K562 (cell line): ENCODE measurements around the gene CSMD2. TPM values are rescaled to one million over a fixed set of nuclear protein-coding genes. Genes with fewer than 3 reads are reported as not detected.

Experiments used
- AFF1 ChIP-seq, 2 experiments: fragments of 450-650 bp; IDR thresholded peaks; 2 replicates each; pipeline ENCODE4 v1.6.1; 2018; ENCODE audit warnings: mild to moderate bottlenecking in 2 of 2, low read depth in 1 of 2; ENCODE audit not compliant: partially characterized antibody in 2 of 2
- DEAF1 ChIP-seq: fragments of 450-650 bp; formaldehyde crosslinking; IDR thresholded peaks from 2 replicates; pipeline ENCODE4 v1.4.0; 2020; ENCODE audit warnings: mild to moderate bottlenecking, moderate library complexity
- EHMT2 ChIP-seq: fragments of 450-650 bp; IDR thresholded peaks from 2 replicates; pipeline ENCODE4 v1.6.1; 2018; ENCODE audit warnings: antibody characterized with exemption
- HMGN3 ChIP-seq: IDR thresholded peaks from 2 replicates; pipeline ENCODE4 v1.6.1; 2011; ENCODE audit warnings: borderline replicate concordance, low read depth, mild to moderate bottlenecking, mixed read lengths, low read length; ENCODE audit not compliant: insufficient read length; ENCODE audit errors: extremely low read depth
- IRF9 ChIP-seq: fragments of 450-650 bp; IDR thresholded peaks from 2 replicates; pipeline ENCODE4 v1.6.1; 2016; ENCODE audit warnings: missing biosample characterization, missing genetic modification characterization
- MTA2 ChIP-seq: fragments of 450-650 bp; IDR thresholded peaks from 2 replicates; pipeline ENCODE4 v1.6.1; 2016; ENCODE audit warnings: low read depth
- PRDM10 ChIP-seq: fragments of 450-650 bp; IDR thresholded peaks from 2 replicates; pipeline ENCODE4 v1.6.1; 2018; ENCODE audit not compliant: partially characterized antibody
- RBM22 ChIP-seq: fragments of 200-400 bp; formaldehyde crosslinking; IDR thresholded peaks from 2 replicates; pipeline ENCODE4 v1.6.1; 2018; ENCODE audit warnings: low read length, low read depth; ENCODE audit not compliant: poor library complexity, severe bottlenecking
- SP2 ChIP-seq: IDR thresholded peaks from 2 replicates; pipeline ENCODE4 v1.6.1; 2011; ENCODE audit warnings: mild to moderate bottlenecking, low read depth, low read length, moderate library complexity; ENCODE audit not compliant: poor library complexity, severe bottlenecking; ENCODE audit errors: extremely low read depth
- UBTF ChIP-seq, 2 experiments: IDR thresholded peaks; 2 replicates each; pipeline ENCODE4 v1.6.1; 2012; ENCODE audit warnings: improper control_type of control experiment in 2 of 2, low read depth in 2 of 2, low read length in 2 of 2, borderline replicate concordance in 1 of 2
- ZBTB43 ChIP-seq: sonication (generic); formaldehyde crosslinking; IDR thresholded peaks from 2 replicates; pipeline ENCODE4 v1.8.0; 2023; ENCODE audit warnings: mild to moderate bottlenecking, missing genetic modification reagents
- ZNF695 ChIP-seq: fragments of 450-650 bp; formaldehyde crosslinking; IDR thresholded peaks from 2 replicates; pipeline ENCODE4 v1.4.0; 2020; ENCODE audit warnings: mild to moderate bottlenecking, moderate library complexity
- polyA plus RNA-seq, 8 experiments: library from polyadenylated mRNA; depleted of rRNA in 4 of 8; stranded (reverse) in 5 of 8; unstranded in 3 of 8; fragments of >200 nt; fragmentation: Nextera tagmentation in 2 of 8; fragmentation: Illumina TruSeq in 1 of 8; extraction: Ambion mirVana in 2 of 8; extraction: Trizol in 1 of 8; gene quantifications; 2 replicates each; pipeline versions ENCODE4 v1.2.1 to v1.2.3, GENCODE V29; 2011 to 2014; ENCODE audit warnings: inconsistent platforms in 1 of 8, missing spikeins in 1 of 8
- total RNA-seq, 7 experiments: library from RNA; depleted of rRNA in 6 of 7; stranded (reverse); fragments of >200 nt in 6 of 7; fragmentation: Illumina TruSeq in 2 of 7; extraction: Trizol in 2 of 7; gene quantifications; 2 replicates each; pipeline versions ENCODE4 v1.2.1 to v1.2.3, GENCODE V29; 2011 to 2021; ENCODE audit warnings: low replicate concordance in 1 of 7

CSMD2 gene
- total and polyA plus RNA-seq, 9 of the 15 experiments (the other 6 are each of a cell fraction or from before 2014, with no cell fraction given): not detected

- TF ChIP-seq AFF1 (IDR thresholded peaks at IDR 0.05; ENCODE audit: low read depth in 1 of 2, partially characterized antibody in 2 of 2): no peak
- TF ChIP-seq RBM22: no peak
- no peak for TF ChIP-seq HMGN3
- TF ChIP-seq IRF9: no peak
- no peak for TF ChIP-seq ZBTB43
- TF ChIP-seq UBTF (IDR thresholded peaks at IDR 0.05; ENCODE audit: borderline replicate concordance in 1 of 2, low read depth in 2 of 2, low read length in 2 of 2): no peak
- peak; percentile 78 for TF ChIP-seq DEAF1 (CRISPR knock-in tag)
- no peak for TF ChIP-seq ZNF695 (CRISPR knock-in tag)
- no peak for TF ChIP-seq SP2
- peak; percentile 75 for TF ChIP-seq PRDM10
- peak; percentile 49; the same call in 1 of the 2 replicates for TF ChIP-seq EHMT2
- TF ChIP-seq MTA2: no peak
These were observed 694.5 kb downstream of the CSMD2 start (continued) for GRCh38 chr1:33470495-33471012.
